HG03520 (cell line): ENCODE measurements around the gene PERM1.

Experiments used
- ATAC-seq: cut with Tn5 transposase; IDR thresholded peaks from one replicate; pipeline ENCODE4 v1.9.1; 2021; ENCODE audit warnings: mild to moderate bottlenecking, moderate library complexity; ENCODE audit not compliant: unreplicated experiment

Gene PERM1

DNA sequence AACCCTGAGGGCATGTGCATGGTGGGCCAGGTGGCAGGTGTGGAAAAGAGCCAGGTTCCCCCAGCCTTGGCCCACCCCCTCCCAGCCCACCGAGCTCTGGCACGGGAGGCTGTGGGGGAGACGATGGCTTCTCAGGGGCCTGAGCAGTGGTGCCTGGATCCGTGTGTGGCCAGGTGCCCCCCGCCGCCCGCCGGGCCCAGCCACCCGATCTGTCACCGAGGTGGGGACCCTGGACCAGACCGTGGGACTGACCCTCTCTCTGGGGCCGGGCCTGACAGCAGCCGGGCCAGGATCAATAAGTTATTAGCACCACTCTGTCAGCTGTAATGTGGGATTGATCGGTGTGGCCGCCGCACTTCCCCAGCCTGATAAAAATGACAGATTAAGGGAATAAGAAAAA, 44.4 kb downstream of the PERM1 start:
- no peak for ATAC-seq

DNA sequence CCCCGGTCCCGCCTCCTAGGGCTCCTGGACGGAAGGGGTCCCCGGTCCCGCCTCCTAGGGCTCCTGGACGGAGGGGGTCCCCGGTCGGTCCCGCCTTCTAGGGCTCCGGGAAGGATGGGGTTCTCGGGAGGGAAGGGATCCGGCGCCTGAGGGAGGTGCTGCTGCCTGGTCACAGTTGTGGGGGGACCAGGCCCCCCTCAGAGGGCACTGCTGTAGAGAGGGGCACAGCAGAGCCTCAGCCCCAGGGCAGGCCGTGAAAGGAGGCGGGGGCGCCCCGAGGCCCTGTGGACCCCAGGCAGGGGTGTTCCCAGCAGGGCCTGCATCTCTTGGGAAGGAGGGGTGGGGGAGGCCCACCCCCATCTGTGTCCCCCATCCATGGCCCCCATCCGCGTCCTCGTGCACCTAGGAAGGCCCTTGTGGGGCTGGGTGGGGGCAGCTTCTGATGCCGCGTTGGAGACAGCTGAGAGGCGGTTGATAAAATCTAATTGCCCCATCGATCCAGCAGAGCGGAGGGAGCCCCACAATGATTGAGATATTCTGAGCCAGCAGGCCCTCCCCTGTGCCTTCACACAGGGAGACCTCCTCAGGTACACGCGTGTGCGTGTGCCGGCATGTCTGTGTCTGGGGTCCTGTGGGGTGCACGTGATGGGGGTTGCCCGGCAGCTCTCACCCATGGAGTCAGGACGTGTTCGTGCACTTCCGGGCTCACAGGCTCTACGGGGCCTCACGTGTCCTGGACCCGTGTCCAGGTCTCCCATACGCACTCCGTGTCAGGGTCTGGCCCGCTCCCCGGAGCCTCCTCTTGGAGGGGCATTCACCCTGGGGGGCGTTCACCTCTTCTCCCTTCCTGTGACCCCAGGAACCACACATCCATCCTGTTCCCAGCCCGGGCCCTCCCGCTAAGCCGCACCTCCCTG, 45.3 kb downstream of the PERM1 start:
- no peak for ATAC-seq

GRCh38 chr1:935751-936231, 46.1 kb downstream of the PERM1 start:
- no peak for ATAC-seq

DNA sequence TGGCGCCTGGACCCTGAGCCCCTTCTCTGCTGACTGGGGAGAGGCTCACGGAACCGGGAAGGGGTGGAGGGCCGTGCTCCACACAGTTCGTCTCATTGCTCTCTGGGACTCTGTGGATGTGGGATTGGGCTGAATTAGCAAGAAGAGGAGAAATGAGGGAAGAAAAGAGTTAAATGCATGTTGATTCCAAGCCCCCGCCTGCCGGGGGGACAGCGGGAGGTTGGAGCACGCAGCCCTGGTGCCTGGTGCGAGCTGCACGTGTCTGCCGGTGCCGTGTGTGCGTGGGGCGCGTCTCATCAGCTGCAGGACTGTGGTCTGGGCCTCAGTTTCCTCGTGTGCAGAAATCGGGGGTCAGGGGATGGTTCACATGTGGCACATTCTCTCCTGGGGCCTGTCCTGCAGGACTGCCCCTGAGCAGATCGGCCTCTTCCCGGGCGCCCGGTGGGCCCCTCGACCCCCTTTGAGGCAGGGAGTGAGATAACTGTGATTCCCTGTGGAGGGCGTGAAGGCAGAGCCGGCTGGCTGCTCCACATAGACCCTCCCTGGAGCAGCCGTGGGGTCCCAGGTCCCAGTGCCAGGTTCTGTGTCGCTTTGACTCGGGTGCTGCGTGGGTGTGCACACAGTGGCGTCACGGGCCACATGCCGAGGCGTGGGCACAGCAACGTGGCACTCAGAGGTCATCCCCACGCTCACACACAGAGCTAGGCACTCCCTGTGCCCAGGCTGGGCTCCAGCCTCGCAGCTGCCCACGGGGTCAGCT, 46.7 kb downstream of the PERM1 start:
- ATAC-seq: no peak

DNA sequence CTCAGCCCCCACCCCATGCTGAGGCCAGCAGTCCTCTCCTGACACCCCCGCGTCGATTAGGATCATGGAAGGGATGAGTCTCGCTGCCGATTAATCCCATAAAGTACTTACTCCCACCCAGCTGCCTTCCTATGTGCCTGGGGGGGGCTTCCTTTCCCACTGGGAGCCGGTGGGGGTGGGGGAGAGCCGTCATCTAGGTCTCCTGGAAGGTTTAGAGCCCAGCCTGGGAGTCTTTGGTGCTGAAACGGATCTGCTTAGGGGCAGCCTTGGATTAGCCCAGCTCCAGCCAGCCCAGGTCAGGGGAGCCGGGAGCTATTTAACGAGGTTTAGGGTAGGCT, 48.3 kb downstream of the PERM1 start:
- ATAC-seq: no peak

- ATAC-seq: no peak
These were observed 48.9 kb downstream of the PERM1 start for GRCh38 chr1:932776-933602.

DNA sequence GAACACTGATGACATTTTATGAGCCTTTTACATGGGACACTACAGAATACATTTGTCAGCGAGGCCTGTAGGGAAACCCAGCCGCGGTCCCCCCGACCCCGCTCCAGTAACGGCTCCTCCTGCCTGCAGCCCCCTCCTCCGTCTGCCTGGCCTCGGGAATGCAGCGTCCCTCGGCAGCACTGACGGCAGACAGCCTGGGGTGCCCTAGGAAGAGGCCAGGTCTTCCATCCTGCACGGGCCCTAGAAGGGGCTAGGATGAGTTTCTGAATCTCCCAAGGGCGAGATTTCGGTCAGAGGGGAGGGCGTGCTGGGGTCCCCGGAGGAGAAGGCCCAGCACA, 49.8 kb downstream of the PERM1 start:
- ATAC-seq: no peak

DNA sequence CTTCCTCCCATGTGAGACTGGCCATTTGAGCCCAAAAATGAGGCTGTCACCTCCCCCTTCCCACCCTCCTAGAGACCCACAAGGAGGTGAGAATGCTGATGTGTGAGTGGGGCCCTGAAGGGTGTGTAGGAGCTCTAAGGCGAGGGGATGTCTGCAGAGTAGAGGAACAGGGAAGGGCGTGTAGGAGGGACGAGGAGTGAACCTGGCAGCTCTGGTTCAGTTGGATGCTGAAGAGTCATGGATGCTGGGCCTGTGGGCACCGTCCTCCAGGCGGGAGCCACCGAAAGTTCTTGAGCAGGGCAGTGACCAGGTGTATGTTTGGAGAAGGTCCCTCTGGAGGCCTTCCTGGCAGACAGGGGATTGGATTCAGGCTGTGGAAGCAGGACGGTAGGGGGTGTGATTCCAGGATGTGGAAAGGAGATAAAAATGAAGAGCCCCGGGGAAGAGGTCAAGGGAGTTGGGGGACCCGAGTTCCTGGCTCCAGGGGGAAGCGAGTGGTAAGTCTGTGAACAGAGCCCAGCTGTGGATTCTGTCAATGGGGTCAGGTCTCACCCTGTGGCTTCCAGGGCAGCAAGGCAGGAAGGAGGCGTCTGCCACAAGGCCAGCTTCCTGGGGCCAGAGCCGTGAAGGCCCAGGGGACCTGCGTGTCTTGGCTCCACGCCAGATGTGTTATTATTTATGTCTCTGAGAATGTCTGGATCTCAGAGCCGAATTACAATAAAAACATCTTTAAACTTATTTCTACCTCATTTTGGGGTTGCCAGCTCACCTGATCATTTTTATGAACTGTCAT, 50.3 kb downstream of the PERM1 start:
- ATAC-seq: no peak

- no peak for ATAC-seq
These were observed 51.2 kb downstream of the PERM1 start for GRCh38 chr1:930633-931138.

DNA sequence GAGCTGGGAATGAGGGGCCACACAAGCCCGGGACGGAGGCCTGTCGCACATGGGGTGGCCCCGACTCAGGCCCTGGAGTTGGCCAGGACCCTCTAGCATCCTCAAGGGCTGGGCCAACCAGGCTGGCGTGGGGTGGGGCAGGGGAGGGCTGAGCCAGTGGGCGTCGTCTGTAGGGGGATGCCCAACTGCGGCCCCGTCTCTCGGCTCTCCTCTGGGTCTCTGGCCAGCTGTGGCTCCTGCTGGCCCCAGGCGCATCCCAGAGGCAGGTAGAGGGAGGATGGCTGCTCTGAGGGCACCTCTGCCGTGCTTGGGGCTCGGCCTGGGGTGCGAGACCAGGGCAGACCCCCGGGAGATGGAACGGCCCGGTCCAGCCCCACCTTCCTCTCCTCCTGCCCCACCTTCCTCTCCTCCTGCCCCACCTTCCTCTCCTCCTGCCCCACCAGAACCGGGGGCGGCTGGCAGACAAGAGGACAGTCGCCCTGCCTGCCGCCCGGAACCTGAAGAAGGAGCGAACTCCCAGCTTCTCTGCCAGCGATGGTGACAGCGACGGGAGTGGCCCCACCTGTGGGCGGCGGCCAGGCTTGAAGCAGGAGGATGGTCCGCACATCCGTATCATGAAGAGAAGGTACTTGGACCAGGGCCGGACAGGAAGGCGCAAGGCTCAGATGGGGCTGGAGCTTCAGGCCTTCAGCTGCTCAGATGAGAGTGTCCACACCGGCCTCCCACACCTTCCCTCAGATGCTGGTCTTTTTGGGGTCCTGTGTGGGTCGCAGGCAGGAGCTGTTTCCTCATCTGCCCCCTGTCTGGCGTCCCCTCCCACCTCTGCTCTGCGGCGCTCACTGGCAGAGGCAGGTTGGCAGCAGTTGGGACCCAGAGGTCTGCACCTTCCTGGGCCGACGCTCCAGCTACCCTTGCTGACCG, 51.9 kb downstream of the PERM1 start:
- no peak for ATAC-seq

DNA sequence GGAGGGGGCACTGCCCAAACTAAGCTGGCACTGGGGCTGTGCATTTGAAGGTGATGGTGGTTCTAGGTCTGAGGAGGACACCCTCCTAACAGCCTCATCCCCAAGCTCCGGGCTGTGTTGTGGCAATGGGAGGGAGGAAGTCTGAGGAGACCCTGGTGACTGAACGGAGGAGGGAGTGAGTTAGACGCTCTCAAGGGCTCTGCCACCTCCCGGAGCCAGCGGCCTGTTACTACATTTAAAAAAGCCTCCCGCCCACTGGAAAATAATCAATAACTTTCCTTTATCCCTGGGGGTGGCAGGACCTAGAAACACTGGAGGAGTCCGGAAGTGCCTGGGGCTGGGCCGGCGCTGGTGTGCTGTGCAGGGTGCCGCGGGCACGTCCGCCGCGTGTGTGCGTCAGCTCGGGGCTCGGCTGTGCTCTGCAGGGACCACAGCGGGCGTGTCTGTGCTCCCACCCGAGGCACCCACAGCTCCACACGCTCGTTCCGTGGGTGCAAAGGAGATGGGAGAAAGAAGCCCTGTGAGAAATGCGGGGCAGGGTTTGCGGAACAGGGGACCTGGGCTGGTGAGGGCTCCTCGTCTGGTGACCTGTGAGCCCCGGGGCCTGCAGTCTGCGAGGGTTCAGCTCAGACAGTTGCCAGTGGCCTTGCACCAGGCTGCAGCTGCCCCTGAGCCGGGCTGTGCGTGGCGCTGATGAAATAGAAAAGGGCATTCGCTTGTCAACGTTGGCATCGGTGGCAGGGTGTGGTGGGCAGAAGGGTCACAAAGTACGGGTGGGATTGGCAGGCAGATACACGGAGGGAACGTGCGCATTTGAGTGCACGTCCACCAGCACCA, 52.9 kb downstream of the PERM1 start:
- ATAC-seq: no peak

- no peak for ATAC-seq
These were observed 54.1 kb downstream of the PERM1 start for GRCh38 chr1:927748-928147.

GRCh38 chr1:927234-927633, 54.7 kb downstream of the PERM1 start:
- no peak for ATAC-seq

DNA sequence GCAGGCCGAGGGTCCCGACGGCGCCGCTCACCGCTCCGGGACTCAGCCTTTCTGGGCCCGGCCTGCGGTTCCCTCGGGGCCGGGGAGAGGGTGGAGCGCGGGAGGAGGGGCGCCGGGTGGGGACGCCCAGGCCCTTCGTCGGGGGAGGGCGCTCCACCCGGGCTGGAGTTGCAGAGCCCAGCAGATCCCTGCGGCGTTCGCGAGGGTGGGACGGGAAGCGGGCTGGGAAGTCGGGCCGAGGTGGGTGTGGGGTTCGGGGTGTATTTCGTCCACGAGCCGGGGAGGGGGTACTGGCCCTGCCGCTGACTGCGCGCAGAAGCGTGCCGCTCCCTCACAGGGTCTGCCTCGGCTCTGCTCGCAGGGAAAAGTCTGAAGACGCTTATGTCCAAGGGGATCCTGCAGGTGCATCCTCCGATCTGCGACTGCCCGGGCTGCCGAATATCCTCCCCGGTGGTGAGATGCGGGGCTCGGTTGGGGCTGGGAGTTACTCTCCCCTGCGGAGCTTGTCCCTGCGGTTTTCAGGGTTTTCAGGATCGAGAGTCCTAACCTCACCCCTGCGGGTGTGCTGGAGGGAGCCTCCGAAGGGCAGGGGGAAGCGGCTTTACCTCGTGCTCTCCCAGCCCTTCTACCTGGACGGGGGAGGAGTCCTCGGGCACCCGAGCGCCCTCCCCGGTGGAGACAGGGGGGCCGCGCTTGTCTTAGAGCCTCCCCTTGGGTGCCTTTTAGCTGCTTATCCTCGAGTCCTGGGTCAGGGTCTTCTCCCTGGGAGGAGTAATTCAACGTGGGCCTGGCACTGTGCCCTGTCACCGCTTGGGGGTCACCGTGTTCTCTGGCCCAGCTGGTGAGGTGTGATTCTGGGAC, 56.1 kb downstream of the PERM1 start:
- no peak for ATAC-seq
